Measurements from ENCODE around the gene ADAM33. TPM values are rescaled to one million over a fixed set of nuclear protein-coding genes. Genes with fewer than 3 reads are reported as not detected.

The ADAM33 gene
- total and polyA plus RNA-seq, 7 donors, result 2.4 to 8.9 (median 4.3) TPM

GRCh38 chr20:3696745-3697587 is 15.2 kb upstream of the ADAM33 start:
- no peak for TF ChIP-seq CTCF (IDR thresholded peaks at IDR 0.05)
- H3K27me3 ChIP-seq (ENCODE audit: insufficient read depth in 3 of 3, low read length in 2 of 3), result no peaks in the 10 kb centered on the region
- no peak overlapping the region for H3K27ac ChIP-seq
- peaks cover 3% of the 10 kb centered on the region for H3K9me3 ChIP-seq
- intact Hi-C loops (cut with DNase I), result no loop called here
- no peaks in the 10 kb centered on the region for H3K36me3 ChIP-seq (ENCODE audit: insufficient read depth in 1 of 2, low read depth in 1 of 2)
- ATAC-seq (no peak), DNase-seq (peak in 1 of 2 donors; percentile 6)
- H3K4me1 ChIP-seq, result no peaks in the 10 kb centered on the region
- WGBS, 3 donors, result 78 to 88% (median 83%) methylated on average over 15 of the region's 15 CpGs
- H3K4me3 ChIP-seq, result no peak overlapping the region

- peak; percentile 24 for TF ChIP-seq CTCF (IDR thresholded peaks at IDR 0.05)
- intact Hi-C loops (cut with DNase I), result no loop called here
- no peak overlapping the region for H3K27ac ChIP-seq
- 90 to 94% (median 92%) methylated on average over 1 of the region's 1 CpG for WGBS, 3 donors
- no peak overlapping the region for H3K4me3 ChIP-seq
- no peaks in the 10 kb centered on the region for H3K36me3 ChIP-seq (ENCODE audit: insufficient read depth in 1 of 2, low read depth in 1 of 2)
- no peaks in the 10 kb centered on the region for H3K4me1 ChIP-seq
- H3K27me3 ChIP-seq (ENCODE audit: insufficient read depth in 3 of 3, low read length in 2 of 3), result no peaks in the 10 kb centered on the region
- DNase-seq (no peak), ATAC-seq (no peak)
- H3K9me3 ChIP-seq, result peaks cover 3% of the 10 kb centered on the region
Observed at GRCh38 chr20:3696200-3696599, 14.4 kb upstream of the ADAM33 start.

GRCh38 chr20:3694864-3695263 is 13.1 kb upstream of the ADAM33 start:
- DNase-seq (no peak), ATAC-seq (no peak)
- H3K27ac ChIP-seq, result no peak overlapping the region
- H3K27me3 ChIP-seq (ENCODE audit: insufficient read depth in 3 of 3, low read length in 2 of 3), result no peaks in the 10 kb centered on the region
- no peaks in the 10 kb centered on the region for H3K4me1 ChIP-seq
- H3K4me3 ChIP-seq, result no peak overlapping the region
- no peaks in the 10 kb centered on the region for H3K36me3 ChIP-seq (ENCODE audit: insufficient read depth in 1 of 2, low read depth in 1 of 2)
- TF ChIP-seq CTCF (IDR thresholded peaks at IDR 0.05), result no peak
- intact Hi-C loops (cut with DNase I), result no loop called here
- WGBS, 3 donors, result 92 to 99% (median 94%) methylated on average over 5 of the region's 5 CpGs
- peaks cover 3% of the 10 kb centered on the region for H3K9me3 ChIP-seq

- intact Hi-C loops (cut with DNase I), result no loop called here
- 89 to 95% (median 94%) methylated on average over 13 of the region's 13 CpGs for WGBS, 3 donors
- H3K27ac ChIP-seq, result no peak overlapping the region
- DNase-seq (no peak), ATAC-seq (no peak)
- no peak overlapping the region for H3K4me3 ChIP-seq
- H3K36me3 ChIP-seq (ENCODE audit: insufficient read depth in 1 of 2, low read depth in 1 of 2), result no peaks in the 10 kb centered on the region
- H3K27me3 ChIP-seq (ENCODE audit: insufficient read depth in 3 of 3, low read length in 2 of 3), result no peaks in the 10 kb centered on the region
- H3K9me3 ChIP-seq, result peaks cover 3% of the 10 kb centered on the region
- no peaks in the 10 kb centered on the region for H3K4me1 ChIP-seq
- no peak for TF ChIP-seq CTCF (IDR thresholded peaks at IDR 0.05)
Observed at GRCh38 chr20:3693376-3693775, 11.6 kb upstream of the ADAM33 start.

Measured in psoas muscle (tissue), 8 donors.